HG02943 (cell line): ENCODE results near the gene DAAM1.

Experiments
- ATAC-seq: cut with Tn5 transposase; IDR thresholded peaks from one replicate; pipeline ENCODE4 v1.9.1; 2021; ENCODE audit warnings: mild to moderate bottlenecking, low read depth, moderate library complexity; ENCODE audit not compliant: unreplicated experiment

DAAM1 gene

GRCh38 chr14:59309291-59309900, 120.9 kb downstream of the DAAM1 start:
- no peak for ATAC-seq

- no peak for ATAC-seq
Observed at GRCh38 chr14:59310633-59311032, 122.2 kb downstream of the DAAM1 start.

GRCh38 chr14:59311723-59312122, 123.3 kb downstream of the DAAM1 start:
- no peak for ATAC-seq

GRCh38 chr14:59313144-59313651, 124.7 kb downstream of the DAAM1 start:
- peak; percentile 51 for ATAC-seq

- peak; percentile 6 for ATAC-seq
Observed at GRCh38 chr14:59313658-59314608, 125.5 kb downstream of the DAAM1 start.

- no peak for ATAC-seq
Observed at GRCh38 chr14:59314953-59315599, 126.6 kb downstream of the DAAM1 start.

GRCh38 chr14:59316151-59316830, 127.8 kb downstream of the DAAM1 start:
- ATAC-seq: no peak

GRCh38 chr14:59317346-59317745, 128.9 kb downstream of the DAAM1 start:
- ATAC-seq: no peak

GRCh38 chr14:59317798-59318505, 129.5 kb downstream of the DAAM1 start:
- ATAC-seq: no peak

GRCh38 chr14:59318908-59319307, 130.4 kb downstream of the DAAM1 start:
- no peak for ATAC-seq

- no peak for ATAC-seq
Observed at GRCh38 chr14:59320361-59320760, 131.9 kb downstream of the DAAM1 start.

- no peak for ATAC-seq
Observed at GRCh38 chr14:59320763-59321625, 132.5 kb downstream of the DAAM1 start.

GRCh38 chr14:59321626-59321949, 133.1 kb downstream of the DAAM1 start:
- ATAC-seq: no peak

- no peak for ATAC-seq
Observed at GRCh38 chr14:59325906-59326305, 137.4 kb downstream of the DAAM1 start.

- ATAC-seq: no peak
Observed at GRCh38 chr14:59328454-59328853, 140.0 kb downstream of the DAAM1 start.

- no peak for ATAC-seq
Observed at GRCh38 chr14:59330455-59330854, 142.0 kb downstream of the DAAM1 start.

- no peak for ATAC-seq
Observed at GRCh38 chr14:59331217-59331616, 142.8 kb downstream of the DAAM1 start.

GRCh38 chr14:59332727-59333126, 144.3 kb downstream of the DAAM1 start:
- ATAC-seq: no peak

- no peak for ATAC-seq
Observed at GRCh38 chr14:59333235-59333634, 144.8 kb downstream of the DAAM1 start.
